DMS114 treated with DMSO at 0.1 percent for 48 hours (cell line): ENCODE results near the gene RPS28.

Source experiments
- DNase-seq: peaks from one replicate; lab custom pipeline; 2025; ENCODE audit not compliant: unreplicated experiment; lab: John Stamatoyannopoulos, UW

Gene RPS28

GRCh38 chr19:8319807-8320520 lies 1.3 kb upstream of the RPS28 start:
- DNase-seq = no peak

DNA sequence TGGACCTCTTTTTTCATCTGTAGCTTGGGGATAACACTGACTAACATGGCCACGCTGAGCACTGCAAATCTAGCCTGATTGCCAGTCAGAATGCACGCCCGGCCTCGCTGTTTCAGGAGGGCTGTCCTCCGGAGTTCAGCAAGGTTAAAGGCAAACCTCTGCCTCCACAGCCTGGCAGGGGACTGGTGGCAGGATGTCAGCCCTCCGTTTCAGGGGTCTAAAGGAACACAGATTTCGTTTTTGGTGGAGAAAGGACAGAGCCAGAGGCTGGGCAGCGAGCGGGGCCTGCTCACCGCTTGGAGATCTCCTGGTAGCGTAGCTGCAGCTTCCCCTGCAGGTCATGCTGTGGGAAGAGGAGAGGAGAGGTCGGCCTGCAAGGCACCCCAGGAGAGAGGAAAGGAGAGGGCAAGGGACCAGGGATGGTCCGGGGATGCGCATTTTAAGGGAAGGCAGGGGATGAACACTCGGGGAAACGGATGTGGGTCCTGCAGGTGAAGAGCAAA lies 681 bp upstream of the RPS28 start:
- DNase-seq = no peak

GRCh38 chr19:8321986-8322637 lies 816 bp downstream of the RPS28 start:
- DNase-seq = no peak

GRCh38 chr19:8322638-8322997 lies 1.3 kb downstream of the RPS28 start:
- no peak for DNase-seq

- no peak for DNase-seq
Observed at GRCh38 chr19:8323781-8324185, 2.5 kb downstream of the RPS28 start.

GRCh38 chr19:8324186-8325050 lies 3.1 kb downstream of the RPS28 start:
- no peak for DNase-seq

DNA sequence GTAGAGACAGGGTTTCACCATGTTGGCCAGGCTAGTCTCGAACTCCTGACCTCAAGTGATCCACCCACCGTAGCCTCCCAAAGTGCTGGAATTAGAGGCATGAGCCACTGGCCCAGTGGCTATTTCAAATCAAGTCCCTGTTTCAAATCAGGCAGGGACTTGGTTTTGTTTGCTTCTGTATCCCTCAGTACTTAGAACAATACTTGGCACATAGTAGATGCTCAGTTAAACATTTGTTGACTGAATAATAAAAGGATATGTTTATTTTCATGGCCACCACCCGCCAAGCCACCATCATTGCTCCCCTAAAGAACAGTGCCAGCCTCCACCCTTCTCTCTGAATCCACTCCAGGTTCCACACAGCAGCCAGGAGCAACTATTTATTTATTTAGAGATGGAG lies 4.2 kb downstream of the RPS28 start:
- no peak for DNase-seq

GRCh38 chr19:8329996-8330395 lies 8.7 kb downstream of the RPS28 start:
- DNase-seq = no peak

GRCh38 chr19:8331263-8331845 lies 10.1 kb downstream of the RPS28 start:
- DNase-seq = no peak

- DNase-seq = no peak
Observed at GRCh38 chr19:8332976-8333766, 11.9 kb downstream of the RPS28 start.

DNA sequence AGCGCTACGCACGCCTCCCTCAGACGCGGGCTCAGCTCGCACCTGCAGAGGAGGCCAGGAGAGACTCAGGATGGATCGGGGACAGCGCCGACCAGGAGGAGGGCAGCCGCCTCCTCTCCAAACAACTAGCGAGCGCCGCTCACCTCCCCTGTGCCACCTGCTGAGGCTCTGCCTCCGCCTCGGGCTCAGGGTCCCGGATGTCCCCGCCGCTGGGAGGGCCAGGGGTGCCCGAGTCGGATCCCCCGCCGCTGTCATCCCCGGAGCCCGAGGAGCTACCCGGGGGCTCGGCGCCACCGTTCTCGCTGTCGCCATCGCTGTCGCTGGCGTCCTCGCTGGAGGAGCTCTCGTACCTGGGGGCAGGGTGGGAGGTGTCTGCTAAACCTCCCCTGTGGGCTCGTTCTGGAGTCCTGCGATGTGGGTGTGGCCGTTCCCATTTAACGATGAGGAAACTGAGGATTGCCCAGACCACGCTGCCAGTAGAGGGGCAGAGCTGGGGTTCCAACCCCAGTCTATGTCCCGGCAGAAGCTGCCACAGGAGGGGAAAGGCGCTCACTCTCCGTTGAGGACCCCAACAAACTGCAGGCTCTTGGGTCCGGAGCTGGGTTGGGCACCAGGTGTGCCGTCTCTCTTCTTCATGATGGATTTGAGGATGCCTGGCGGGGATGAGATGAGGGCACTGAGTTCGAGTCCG lies 12.6 kb downstream of the RPS28 start:
- no peak for DNase-seq

DNA sequence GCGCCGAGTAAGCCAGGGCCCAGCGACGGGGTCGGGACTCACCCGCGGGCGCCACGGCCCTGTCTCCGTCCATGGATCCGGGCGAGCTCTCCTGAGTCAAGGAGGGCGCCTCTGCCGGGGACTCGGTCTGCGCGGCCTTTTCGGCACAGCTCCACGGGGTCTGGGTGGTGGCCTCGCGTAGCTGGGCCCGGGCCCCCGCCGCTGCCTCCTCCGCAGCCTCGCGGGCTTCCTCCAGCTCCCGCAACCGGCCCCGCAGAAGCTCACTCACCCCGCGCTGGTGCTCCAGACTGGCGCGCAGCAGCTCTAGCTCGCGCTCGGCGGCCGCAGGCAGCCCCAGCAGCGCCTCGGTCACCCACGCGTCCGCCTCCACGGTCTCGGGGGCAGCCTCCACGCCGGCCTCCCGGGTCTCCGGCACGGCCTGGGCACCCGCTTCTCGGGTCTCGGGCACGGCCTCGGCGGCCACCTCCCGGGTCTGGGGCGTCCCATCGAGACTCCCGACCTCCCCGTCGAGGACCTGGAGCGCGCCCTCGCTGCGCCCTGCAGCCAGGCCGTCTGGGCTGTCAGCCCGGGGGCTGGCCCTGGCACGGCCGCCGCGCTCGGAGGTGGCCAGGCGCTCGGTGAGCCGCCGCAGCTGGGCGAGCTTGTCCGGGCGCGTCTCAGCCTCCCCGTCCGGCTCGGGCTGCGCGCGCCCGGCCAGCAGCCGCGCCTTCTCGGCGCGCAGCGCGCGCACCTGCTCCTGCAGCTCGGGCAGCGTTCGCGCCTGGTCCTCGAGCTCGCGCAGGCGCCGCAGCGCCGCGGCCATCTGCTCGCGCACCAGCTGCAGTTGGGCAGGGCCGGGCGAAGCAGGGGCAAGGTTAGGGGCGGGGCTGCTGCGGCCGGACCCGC lies 13.4 kb downstream of the RPS28 start:
- DNase-seq = no peak

GRCh38 chr19:8335343-8336071 lies 14.2 kb downstream of the RPS28 start:
- no peak for DNase-seq

GRCh38 chr19:8336072-8336569 lies 14.8 kb downstream of the RPS28 start:
- DNase-seq = no peak

- no peak for DNase-seq
Observed at GRCh38 chr19:8336660-8337059, 15.4 kb downstream of the RPS28 start.

- no peak for DNase-seq
Observed at GRCh38 chr19:8337728-8338127, 16.4 kb downstream of the RPS28 start.

DNA sequence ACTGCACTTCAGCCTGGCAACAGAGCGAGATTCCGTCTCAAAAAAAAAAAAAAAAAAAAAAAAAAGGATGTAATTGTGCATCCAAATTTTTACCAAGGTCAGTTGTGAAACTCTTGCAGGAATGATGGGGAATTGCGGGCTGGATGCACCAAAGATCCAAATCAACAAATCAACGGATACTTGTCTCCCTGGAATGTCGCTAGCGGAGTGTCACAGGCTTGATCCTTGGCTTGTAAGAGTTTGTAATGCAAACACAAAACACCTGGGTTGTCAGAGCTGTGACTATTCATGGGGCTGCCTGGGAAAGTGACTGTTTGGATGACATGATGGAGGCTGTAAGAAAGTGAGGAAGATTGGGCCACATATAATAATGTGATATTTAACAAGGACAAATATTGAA lies 17.5 kb downstream of the RPS28 start:
- DNase-seq = no peak
